ACHN (cell line): ENCODE results near the gene CCDC191.

Source experiments
- DNase-seq: peaks from one replicate; pipeline ENCODE4 v3.0.0-alpha.2; 2015
- in situ Hi-C: cut with HindIII; loops from 2 replicates; pipeline ENCODE4 v1.10.0; 2017; ENCODE audit warnings: low sequenced_read_pairs, low pct_ligation_motif_present, low pct_unique_long_range_greater_than_20kb

CCDC191 gene

DNA sequence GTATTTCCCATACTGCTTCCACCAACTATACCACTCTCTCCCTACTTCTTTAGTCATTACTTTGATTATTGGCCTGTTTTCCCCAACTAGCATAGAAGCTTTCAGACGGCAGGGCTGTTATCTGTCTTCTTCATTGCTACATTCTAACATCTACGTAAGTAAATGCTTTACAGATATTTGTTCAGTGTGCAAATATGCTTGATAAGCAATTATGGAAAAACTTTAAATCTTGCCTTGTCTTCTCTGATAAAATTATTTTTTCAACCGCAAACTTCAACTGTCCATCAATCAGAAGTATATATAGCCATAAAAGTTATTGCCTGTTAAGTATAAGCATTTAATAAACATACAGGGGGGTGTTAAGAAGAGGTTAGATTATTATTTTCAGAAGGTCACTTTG, 72.8 kb downstream of the CCDC191 start:
- no peak for DNase-seq
- in situ Hi-C loops, result no loop called here

DNA sequence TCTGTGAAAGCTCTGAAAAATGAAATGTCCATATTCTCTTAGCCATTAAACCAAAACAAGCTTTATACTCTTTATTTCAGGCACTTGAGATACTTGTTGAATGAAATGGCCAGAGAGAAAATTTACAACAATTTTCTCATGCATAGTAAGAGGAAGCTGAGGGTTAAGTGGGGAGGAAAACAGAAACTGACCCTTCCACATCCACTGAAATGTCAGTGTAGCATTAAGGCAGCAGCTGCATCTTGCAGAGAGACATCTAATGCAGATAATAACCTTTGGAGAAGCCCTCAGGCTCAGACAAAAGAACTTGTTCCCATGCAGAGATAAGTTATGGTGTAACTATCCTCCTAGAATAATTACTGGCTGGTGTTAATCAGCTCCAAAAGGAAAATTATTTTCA, 74.5 kb downstream of the CCDC191 start:
- no peak for DNase-seq
- in situ Hi-C loops, result no loop called here

DNA sequence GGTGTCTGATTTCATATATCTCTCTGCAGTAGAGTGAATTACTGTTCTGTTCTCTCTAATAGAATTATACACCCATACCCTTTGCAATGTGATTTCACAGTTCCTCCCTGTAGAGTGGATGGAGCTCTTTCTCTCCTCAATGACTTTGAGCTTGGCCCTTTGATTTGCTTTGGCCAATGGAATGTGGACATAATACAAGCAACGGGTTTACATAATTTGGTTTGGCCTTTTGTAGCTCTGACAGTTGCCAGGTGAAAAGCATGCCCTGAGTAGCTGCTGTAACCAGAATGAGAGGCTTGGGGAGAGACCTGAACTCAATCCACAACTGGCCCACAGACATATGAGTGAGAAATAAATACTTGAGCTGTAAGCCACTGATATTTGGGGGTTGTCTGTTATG, 76.4 kb downstream of the CCDC191 start:
- no peak for DNase-seq
- in situ Hi-C loops, result no loop called here

DNA sequence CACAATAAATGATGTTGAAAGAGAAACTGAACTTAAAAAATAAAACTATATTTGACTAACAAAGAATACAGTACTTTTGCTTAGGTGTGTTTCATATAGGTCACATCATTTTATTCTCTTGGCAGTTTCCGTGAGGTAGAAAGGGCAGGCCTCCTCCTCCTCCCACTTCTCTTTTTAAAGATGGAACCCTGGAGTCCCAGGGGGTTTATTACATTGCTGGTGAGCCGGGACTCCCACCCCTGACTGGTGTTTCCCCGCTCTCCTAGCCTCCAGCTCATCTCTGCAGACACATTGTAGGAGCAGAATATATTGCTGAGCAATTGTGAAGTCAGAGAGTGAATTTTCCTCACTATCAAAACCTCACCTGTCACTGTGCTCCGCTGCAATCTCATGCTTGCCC, 78.5 kb downstream of the CCDC191 start:
- no peak for DNase-seq
- in situ Hi-C loops, result no loop called here

DNA sequence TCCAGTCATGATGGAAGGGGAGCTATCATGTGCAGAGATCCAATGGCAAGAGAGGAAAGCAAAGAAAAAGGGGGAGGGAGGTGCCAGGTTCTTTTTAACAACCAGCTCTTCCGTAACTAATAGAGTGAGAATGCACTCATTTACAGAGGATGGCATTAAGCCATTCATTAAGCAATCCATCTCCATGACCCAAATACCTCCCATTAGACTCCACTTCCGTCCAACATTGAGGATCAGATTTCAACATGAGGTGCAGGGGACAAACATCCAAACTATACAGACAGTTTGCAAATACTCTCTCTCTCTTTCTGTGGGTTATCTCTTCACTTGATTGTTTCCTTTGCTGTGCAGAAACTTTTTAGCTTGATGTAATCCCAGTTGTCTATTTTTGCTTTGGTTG, 87.3 kb downstream of the CCDC191 start:
- in situ Hi-C loops, result no loop called here
- no peak for DNase-seq

DNA sequence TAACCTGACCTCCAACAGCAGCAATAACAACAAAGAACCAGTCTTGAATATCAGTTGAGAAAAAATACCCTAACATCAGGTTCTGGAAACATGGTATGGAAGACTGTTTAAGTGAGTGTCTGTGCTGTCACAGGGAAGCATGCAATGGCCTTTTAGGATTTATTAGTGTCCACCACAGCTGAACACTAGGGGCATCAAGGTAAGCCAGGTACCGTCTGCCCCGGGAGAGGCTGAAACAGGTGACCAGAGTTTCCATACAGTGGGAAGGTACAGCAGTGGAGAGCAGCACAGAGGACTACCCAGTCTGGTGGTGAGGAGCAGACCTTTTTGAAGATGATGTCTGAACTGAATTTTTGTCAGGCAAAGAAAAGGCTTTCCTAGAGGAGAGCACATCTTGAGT, 90.2 kb downstream of the CCDC191 start:
- no peak for DNase-seq
- in situ Hi-C loops, result no loop called here

DNA sequence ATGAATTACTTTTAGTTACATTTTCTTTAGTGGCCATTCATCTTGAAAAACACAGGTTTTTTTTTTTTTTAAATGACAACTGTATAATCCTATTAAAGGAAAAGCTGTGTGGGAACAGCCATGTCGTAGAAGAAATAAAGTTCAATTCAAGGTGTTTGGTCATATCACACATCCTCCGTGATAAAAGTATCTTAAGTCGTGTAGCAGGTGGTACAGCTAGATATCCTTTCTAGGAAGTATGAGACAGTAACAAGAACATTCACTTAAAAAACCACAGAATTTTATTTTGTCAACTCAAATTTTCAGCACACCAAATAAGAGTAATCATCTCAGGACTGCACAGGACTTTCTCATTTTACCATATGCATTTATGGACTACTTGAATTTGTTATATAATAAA, 92.4 kb downstream of the CCDC191 start:
- in situ Hi-C loops, result no loop called here
- no peak for DNase-seq

DNA sequence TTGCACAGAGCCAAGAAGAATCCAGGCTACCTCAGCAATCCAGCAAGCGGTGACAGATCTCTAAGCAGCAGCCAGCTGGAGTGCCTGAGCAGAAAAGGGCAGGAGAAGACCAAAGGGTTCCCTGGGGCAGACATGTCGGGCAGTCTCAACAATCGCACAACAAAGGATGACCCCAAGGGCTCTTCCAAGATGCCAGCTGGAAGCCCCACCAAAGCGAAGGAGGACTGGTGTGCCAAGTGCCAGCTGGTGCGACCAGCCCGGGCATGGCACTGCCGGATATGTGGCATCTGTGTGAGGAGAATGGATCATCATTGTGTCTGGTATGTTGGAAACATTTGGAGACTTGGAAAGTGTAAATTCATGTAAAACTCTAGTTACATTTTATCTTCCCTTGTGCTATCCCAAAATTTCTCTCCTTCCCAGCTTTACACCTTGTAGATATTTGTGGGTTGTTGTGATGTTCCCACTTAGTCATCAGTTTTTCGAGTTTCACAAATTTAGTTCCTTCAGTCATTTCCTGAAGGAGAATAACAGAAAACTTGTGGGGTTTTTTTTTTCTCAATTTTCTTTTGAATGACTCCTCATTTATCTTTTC, 102.1 kb downstream of the CCDC191 start:
- in situ Hi-C loops, result no loop called here
- DNase-seq, result no peak

DNA sequence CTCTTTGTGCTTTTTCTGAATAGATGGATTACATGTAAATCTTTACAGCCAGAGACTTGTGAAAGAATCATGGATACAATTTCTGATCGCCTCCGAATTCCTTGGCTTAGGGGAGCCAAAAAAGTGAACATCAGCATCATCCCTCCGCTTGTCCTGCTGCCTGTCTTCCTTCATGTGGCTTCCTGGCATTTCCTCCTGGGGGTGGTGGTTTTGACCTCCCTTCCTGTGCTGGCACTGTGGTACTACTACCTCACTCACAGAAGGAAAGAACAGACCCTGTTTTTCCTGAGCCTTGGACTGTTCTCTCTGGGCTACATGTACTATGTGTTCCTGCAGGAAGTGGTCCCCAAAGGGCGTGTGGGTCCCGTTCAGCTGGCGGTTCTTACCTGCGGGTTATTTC, 102.6 kb downstream of the CCDC191 start:
- no peak for DNase-seq
- in situ Hi-C loops, result no loop called here

DNA sequence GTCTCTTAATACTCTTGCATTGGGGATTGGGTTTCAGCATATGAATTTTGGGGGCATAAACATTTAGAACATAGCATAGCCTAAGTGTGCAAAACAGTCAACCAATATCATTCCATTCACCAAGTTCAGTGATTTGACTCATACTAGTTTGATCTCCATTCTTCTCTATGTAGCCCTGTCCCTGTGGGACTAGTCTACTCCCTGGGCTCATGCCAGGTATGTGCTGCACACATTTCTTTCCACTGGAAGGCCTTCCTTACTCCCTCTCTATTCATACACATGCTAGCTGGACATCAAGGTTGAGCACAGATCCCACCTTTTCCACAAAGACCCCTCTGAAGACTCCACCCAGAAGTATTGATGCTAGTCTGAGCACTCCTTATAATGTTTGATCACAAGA, 103.4 kb downstream of the CCDC191 start:
- no peak for DNase-seq
- in situ Hi-C loops, result no loop called here

DNA sequence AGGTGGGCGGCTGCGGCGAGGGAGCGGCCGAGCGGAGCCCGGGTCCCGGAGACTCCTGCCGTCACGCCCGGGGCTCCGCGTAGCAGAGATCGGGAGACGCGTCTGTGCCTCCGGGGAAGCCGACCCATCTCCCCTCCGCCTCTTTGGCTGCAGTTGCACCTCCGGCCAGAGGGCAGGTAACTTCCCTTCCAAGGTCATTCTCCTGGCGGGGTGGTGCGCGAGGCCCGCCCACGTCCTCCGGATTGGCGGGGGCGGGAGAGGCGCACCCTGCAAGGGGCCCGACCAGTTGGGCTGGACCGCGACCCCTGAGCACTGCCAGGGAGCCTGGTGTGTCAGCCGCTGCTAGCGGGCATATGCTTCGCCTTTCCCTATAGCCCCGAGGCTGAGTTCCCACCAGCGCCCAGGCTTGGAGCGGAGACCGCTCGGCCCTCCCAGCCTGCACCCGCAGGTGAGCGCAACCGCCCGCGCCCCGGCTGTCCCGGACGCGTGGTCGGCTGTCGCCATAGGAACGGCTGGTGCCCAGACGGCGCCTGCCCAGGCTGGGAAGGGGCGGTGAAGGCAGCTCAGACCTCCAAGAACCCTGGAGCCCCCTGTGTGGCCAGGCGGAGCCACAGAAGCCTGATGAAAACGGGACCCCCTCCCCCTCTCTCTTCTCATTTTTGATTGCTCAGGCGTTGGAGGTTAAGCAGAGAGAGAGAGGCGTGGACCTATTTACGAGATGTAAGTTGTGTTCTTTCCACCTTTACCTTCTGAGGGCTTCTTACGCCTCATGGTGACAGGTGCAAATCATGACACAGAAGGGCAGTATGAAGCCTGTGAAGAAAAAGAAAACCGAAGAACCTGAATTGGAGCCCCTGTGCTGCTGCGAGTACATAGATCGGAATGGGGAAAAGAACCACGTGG, 108.1 kb downstream of the CCDC191 start:
- in situ Hi-C loops, result no loop called here
- peak; percentile 20 for DNase-seq

DNA sequence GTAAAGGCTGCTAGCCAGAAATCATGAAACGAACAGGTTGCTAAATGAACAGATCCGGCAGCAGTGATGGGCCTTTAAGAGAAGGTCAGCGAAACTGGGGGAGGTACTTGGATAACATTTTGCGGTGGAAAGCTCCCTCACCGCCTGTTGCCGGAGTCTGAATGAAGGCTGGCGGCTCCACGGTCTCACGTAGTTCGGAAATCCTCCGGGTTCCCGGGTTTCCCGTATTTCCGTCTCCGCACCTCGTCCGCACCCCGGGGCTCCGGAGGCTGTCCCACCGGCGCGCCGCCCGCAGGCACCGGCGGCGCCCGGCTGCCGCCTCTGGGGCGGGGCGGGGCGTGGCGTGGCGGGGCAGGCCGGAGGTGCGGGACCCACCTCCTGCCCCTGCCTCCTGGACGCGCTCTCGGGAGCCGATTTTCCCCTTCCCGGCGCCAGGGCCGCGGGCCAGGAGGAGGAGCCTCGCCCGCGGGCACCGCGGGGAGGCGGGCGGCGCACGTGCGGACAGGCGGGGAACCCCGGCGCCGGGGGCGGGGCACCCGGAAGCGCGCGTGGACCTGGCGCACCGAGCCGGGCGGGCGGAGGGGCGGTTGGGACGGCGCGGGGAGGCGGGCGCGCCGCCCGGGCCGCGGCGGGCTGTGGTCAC, 108.8 kb downstream of the CCDC191 start, which contains the start of gene ZDHHC23:
Gene ZDHHC23, plus strand, starts transcription at position 642 of the 643 bp plus-strand sequence. CDS start 790 bp downstream, outside the sequence.
- DNase-seq, result peak; percentile 82
- in situ Hi-C loops, result no loop called here

DNA sequence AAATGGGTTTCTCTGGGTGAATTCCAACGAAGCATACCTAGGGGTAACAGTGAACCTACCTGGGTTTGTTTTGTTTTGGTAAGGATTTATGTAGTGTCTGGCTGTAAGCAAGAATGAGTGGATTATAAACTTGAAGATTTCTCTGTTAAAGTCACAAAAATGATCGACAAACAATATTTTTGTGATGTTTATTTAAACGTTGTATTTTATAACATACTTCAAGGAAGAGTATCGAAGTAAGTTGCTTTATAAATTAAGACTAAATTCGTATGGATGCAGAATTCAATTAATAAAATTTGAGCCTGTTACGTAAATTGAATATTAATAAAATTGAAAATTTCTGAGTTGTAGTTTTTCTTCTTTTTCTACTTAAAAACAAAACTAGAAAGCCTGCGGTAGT, 109.5 kb downstream of the CCDC191 start:
- in situ Hi-C loops, result no loop called here
- DNase-seq, result no peak

DNA sequence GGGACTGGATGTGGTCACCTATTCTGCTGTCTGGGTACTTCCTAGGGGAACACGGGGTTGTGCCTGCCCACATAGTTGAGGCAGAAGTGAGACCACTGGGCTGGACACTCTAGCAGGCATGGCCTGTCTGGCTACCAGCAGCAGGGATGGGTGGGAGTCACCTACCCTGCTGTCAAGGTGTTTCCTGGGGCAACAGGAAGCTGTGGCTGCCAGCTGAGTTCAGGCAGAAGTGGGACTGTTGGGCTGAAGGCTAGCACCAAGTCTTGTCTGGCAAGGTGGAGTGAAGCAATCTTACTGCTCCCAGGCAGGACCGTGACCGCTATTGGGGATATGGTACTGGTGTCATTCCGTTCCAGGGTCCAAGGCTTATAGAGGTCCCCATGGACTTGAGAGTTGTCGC, 128.8 kb downstream of the CCDC191 start:
- in situ Hi-C loops, result no loop called here
- DNase-seq, result no peak

DNA sequence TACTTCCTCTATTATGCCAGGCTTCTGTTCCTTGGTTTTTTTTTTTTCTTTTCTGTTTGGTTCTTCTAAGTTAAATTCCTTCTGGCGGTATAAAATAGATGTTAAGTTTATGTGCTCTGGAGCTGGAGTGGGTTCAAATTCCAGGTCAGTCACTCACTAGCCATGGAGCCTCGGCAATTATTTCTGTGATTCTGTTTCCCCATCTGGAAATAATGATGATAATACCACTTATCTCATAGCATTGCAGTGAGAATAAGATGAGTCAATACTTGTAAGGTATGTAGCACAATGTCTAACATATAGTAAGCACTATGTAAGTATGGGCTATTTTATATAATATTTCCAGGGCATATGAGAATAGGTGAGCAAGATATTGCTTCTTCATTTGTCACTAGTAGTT, 141.7 kb downstream of the CCDC191 start:
- no peak for DNase-seq

More for the DNA sequence above, 141.7 kb downstream of the CCDC191 start:
- in situ Hi-C loops, result no loop called here
